Fibroblast of skin of left quadriceps (primary cell): ENCODE results near the gene TOM1L1.

Source experiments
- DNase-seq, 2 experiments: peaks; one replicate each; pipeline ENCODE4 v3.0.0-alpha.2; 2013; ENCODE audit warnings: low read depth in 2 of 2

TOM1L1 gene

GRCh38 chr17:54992797-54993639 lies 92.4 kb downstream of the TOM1L1 start:
- DNase-seq = peak in 1 of 2 experiments; percentile 18

DNA sequence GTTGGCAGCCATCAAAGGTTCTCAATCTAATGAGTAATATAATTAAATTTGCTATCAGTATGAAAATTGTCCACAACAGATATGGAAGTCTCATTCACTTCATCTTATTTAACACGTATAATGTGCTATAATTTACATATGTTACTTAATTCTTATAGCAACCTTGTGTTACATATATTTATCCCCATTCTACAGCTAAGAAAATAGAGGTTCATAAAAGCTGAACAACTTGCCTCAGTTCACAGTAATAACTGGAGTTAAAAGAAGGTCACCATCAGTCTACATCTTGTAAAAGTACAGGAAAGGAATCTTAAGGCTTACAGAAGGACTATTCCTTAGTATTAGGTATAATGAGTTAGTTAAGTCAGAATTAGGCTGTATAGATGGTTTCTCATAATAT lies 95.8 kb downstream of the TOM1L1 start:
- no peak for DNase-seq

DNA sequence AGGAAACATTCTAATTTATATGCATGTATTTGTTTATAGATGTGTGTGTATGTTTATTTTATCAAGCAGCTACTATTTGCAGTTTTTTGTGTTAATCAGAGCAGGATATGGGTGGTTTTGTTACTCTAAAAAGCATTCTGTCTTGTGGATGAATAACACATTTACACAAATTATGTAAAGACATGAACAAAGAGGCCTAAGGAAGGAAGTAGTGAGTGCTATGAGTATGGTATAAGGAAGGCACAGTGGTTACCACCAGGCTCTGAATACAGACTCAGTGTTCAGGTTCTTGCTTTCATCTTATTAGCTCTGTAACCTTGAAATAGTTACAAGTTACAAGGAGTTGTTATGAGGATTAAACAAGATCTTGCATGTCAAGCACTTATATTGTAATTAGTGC lies 101.8 kb downstream of the TOM1L1 start:
- no peak for DNase-seq

- no peak for DNase-seq
Measured at GRCh38 chr17:55004484-55004883, 103.8 kb downstream of the TOM1L1 start.

GRCh38 chr17:55005520-55005919 lies 104.9 kb downstream of the TOM1L1 start:
- DNase-seq = no peak
